A673 (cell line): Measurements from ENCODE around the gene NPIPA5.
"Not testable (repeated sequence)": the region's sequence is repeated elsewhere in the genome, so short reads cannot be mapped to it uniquely, and the experiment has no call there.

Source experiments
- EZH2 ChIP-seq: fragments of 200-600 bp; sonication (generic); IDR thresholded peaks from 2 replicates; pipeline ENCODE4 v1.6.1; 2017; ENCODE audit warnings: borderline replicate concordance, low read depth, mild to moderate bottlenecking, mixed read lengths, antibody characterized with exemption, low read length; ENCODE audit not compliant: poor library complexity, severe bottlenecking
- TF ChIP-seq, protein P1 (sequence below): fragments of 300-800, 200-600 bp; sonication (generic); conservative IDR thresholded peaks from 2 replicates; pipeline ENCODE4 v1.5.1; 2017; ENCODE audit warnings: low read depth, mild to moderate bottlenecking, antibody characterized with exemption, low read length, moderate library complexity, mixed read lengths

GRCh38 chr16:15382810-15383209, 4.7 kb upstream of the NPIPA5 start:
- TF ChIP-seq, protein P1, sequence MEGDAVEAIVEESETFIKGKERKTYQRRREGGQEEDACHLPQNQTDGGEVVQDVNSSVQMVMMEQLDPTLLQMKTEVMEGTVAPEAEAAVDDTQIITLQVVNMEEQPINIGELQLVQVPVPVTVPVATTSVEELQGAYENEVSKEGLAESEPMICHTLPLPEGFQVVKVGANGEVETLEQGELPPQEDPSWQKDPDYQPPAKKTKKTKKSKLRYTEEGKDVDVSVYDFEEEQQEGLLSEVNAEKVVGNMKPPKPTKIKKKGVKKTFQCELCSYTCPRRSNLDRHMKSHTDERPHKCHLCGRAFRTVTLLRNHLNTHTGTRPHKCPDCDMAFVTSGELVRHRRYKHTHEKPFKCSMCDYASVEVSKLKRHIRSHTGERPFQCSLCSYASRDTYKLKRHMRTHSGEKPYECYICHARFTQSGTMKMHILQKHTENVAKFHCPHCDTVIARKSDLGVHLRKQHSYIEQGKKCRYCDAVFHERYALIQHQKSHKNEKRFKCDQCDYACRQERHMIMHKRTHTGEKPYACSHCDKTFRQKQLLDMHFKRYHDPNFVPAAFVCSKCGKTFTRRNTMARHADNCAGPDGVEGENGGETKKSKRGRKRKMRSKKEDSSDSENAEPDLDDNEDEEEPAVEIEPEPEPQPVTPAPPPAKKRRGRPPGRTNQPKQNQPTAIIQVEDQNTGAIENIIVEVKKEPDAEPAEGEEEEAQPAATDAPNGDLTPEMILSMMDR: not testable (repeated sequence)
- TF ChIP-seq EZH2: not testable (repeated sequence)
